Duodenal mucosa (tissue), 2 donors: Measurements from ENCODE around the gene CCDC74A.
"Not testable (repeated sequence)": the region's sequence is repeated elsewhere in the genome, so short reads cannot be mapped to it uniquely, and the experiment has no call there.

Experiments used
- H3K27ac ChIP-seq: one replicate; pipeline ENCODE4 v1.7.0; 2013; ENCODE audit warnings: low read depth, low read length
- H3K27me3 ChIP-seq, 2 donors: one replicate each; pipeline ENCODE4 v1.7.0; 2013; ENCODE audit warnings: low read length in 2 of 2, control low read depth in 1 of 2; ENCODE audit not compliant: insufficient read depth in 2 of 2, control insufficient read depth in 1 of 2
- H3K36me3 ChIP-seq, 2 donors: one replicate each; pipeline ENCODE4 v1.7.0; 2013; ENCODE audit warnings: low read length in 2 of 2, control low read depth in 1 of 2; ENCODE audit not compliant: insufficient read depth in 2 of 2, control insufficient read depth in 1 of 2
- H3K4me1 ChIP-seq, 2 donors: one replicate each; pipeline ENCODE4 v1.7.0; 2013; ENCODE audit warnings: low read length in 2 of 2, control low read depth in 1 of 2; ENCODE audit not compliant: insufficient read depth in 2 of 2, control insufficient read depth in 1 of 2
- H3K4me3 ChIP-seq, 2 donors: one replicate each; pipeline ENCODE4 v1.7.0; 2013; ENCODE audit warnings: low read length in 2 of 2, low read depth in 1 of 2
- H3K9ac ChIP-seq, 2 donors: one replicate each; pipeline ENCODE4 v1.7.0; 2013; ENCODE audit warnings: low read length in 2 of 2, low read depth in 1 of 2
- H3K9me3 ChIP-seq, 2 donors: one replicate each; pipeline ENCODE4 v1.7.0; 2013; ENCODE audit warnings: low read length in 2 of 2, control low read depth in 1 of 2; ENCODE audit not compliant: control insufficient read depth in 1 of 2

Gene CCDC74A

GRCh38 chr2:131504082-131504750 lies 23.5 kb upstream of the CCDC74A start:
- H3K4me1 ChIP-seq, H3K27me3 ChIP-seq, H3K9me3 ChIP-seq, H3K9ac ChIP-seq, H3K27ac ChIP-seq, H3K4me3 ChIP-seq: not testable (repeated sequence)
- H3K36me3 ChIP-seq = peaks cover 0 to 77% of the 10 kb centered on the region in 2 donors

DNA sequence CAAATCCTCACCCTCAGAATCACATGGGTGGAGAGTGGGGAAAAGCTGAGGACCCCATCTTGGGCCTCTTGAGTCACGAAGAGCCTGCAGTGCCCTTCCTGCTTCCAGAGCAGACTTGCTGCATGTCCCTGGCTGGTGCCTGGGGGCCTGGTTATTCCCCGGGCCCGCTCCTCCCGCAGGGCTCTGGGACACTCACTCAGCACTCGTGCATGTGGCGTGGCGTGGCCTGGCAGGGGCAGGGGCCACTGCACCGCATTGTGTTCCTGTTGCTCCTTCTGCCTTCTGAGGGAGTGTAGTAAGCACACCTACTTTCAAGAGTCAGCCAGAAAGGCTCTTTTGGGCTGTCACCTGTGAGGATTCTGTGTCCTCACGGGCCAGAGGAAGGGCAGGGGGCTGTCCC lies 18.1 kb upstream of the CCDC74A start:
- Histone ChIP-seq H3K27ac (no peak overlapping the region), H3K27me3 (no peaks in the 10 kb centered on the region), H3K4me1 (no peaks in the 10 kb centered on the region), H3K4me3 (no peak overlapping the region), H3K9me3 (no peaks in the 10 kb centered on the region), H3K9ac (no peak overlapping the region), H3K36me3 (peaks cover 2 to 58% of the 10 kb centered on the region in 2 donors)

- H3K9ac ChIP-seq, H3K4me1 ChIP-seq, H3K27ac ChIP-seq, H3K9me3 ChIP-seq, H3K27me3 ChIP-seq, H3K4me3 ChIP-seq: not testable (repeated sequence)
- H3K36me3 ChIP-seq = peaks cover 2 to 48% of the 10 kb centered on the region in 2 donors
Measured at GRCh38 chr2:131511291-131511968, 16.3 kb upstream of the CCDC74A start.

- H3K4me1 ChIP-seq, H3K4me3 ChIP-seq, H3K27ac ChIP-seq, H3K27me3 ChIP-seq, H3K9ac ChIP-seq, H3K9me3 ChIP-seq: not testable (repeated sequence)
- peaks cover 2 to 42% of the 10 kb centered on the region in 2 donors for H3K36me3 ChIP-seq
Measured at GRCh38 chr2:131511969-131512870, 15.5 kb upstream of the CCDC74A start.

- H3K9ac ChIP-seq, H3K4me3 ChIP-seq, H3K27me3 ChIP-seq, H3K27ac ChIP-seq, H3K9me3 ChIP-seq, H3K4me1 ChIP-seq: not testable (repeated sequence)
- peaks cover 2 to 32% of the 10 kb centered on the region in 2 donors for H3K36me3 ChIP-seq
Measured at GRCh38 chr2:131514408-131515166, 13.1 kb upstream of the CCDC74A start.

- not testable (repeated sequence) for H3K27ac ChIP-seq, H3K4me3 ChIP-seq
Measured at GRCh38 chr2:131515235-131515634, 12.5 kb upstream of the CCDC74A start.

GRCh38 chr2:131516011-131516410 lies 11.7 kb upstream of the CCDC74A start:
- H3K27ac ChIP-seq = no peak overlapping the region
- peaks cover 0 to 34% of the 10 kb centered on the region in 2 donors for H3K36me3 ChIP-seq
- no peak overlapping the region for H3K4me3 ChIP-seq
- no peaks in the 10 kb centered on the region for H3K27me3 ChIP-seq
- no peaks in the 10 kb centered on the region for H3K4me1 ChIP-seq
- H3K9me3 ChIP-seq = no peaks in the 10 kb centered on the region
- H3K9ac ChIP-seq = no peak overlapping the region

More at GRCh38 chr2:131515235-131515634, 12.5 kb upstream of the CCDC74A start:
- not testable (repeated sequence) for H3K4me1 ChIP-seq, H3K9ac ChIP-seq, H3K9me3 ChIP-seq, H3K27me3 ChIP-seq
- H3K36me3 ChIP-seq = peaks cover 0 to 28% of the 10 kb centered on the region in 2 donors

DNA sequence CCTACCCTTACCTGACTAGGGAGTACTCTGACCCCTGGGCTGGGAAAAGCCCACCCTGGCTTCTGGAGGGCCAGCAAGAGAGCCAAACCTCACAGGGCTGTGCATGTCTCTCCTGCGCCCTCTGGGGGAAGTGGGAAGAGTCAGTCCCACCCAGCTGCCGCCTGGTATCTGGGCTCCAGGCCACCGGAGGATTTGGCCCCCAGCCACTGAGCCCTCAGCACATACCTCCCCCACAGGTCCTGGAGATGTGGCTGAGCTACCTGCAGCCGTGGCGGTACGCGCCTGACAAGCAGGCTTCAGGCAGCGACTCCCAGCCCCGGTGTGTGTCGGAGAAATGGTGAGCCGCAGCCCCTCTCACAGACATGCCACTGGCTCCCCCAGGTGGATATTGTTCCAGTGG lies 11.1 kb upstream of the CCDC74A start:
- H3K27ac ChIP-seq, H3K9me3 ChIP-seq, H3K4me3 ChIP-seq, H3K9ac ChIP-seq, H3K27me3 ChIP-seq, H3K4me1 ChIP-seq: not testable (repeated sequence)
- H3K36me3 ChIP-seq = peaks cover 0 to 34% of the 10 kb centered on the region in 2 donors

GRCh38 chr2:131517106-131517831 lies 10.4 kb upstream of the CCDC74A start:
- Histone ChIP-seq H3K4me3 (no peak overlapping the region), H3K9me3 (no peaks in the 10 kb centered on the region), H3K27ac (no peak overlapping the region), H3K36me3 (peaks cover 0 to 34% of the 10 kb centered on the region in 2 donors), H3K4me1 (no peaks in the 10 kb centered on the region), H3K27me3 (no peaks in the 10 kb centered on the region), H3K9ac (no peak overlapping the region)
